ENCODE data around the gene SOS2.

SOS2 gene

GRCh38 chr14:50156111-50156510, 75.3 kb downstream of the SOS2 start:
- Histone ChIP-seq H3K9me3 (no peaks in the 10 kb centered on the region), H3K4me3 (ENCODE audit: low read depth, low read length) (no peak overlapping the region), H3K36me3 (peaks cover 13% of the 10 kb centered on the region), H3K27me3 (no peaks in the 10 kb centered on the region), H3K4me1 (no peaks in the 10 kb centered on the region)
- no peak for TF ChIP-seq CTCF (IDR thresholded peaks at IDR 0.05; ENCODE audit: low read depth, low read length)
- DNase-seq = no peak

- DNase-seq = no peak
- Histone ChIP-seq H3K27me3 (no peaks in the 10 kb centered on the region), H3K36me3 (peaks cover 5% of the 10 kb centered on the region; the same call in 1 of the 2 replicates), H3K9me3 (no peaks in the 10 kb centered on the region), H3K4me3 (ENCODE audit: low read depth, low read length) (no peak overlapping the region), H3K4me1 (peaks cover 3% of the 10 kb centered on the region; the same call in 1 of the 2 replicates)
- no peak for TF ChIP-seq CTCF (IDR thresholded peaks at IDR 0.05; ENCODE audit: low read depth, low read length)
These were observed 82.6 kb downstream of the SOS2 start for GRCh38 chr14:50148799-50149198.

- Histone ChIP-seq H3K27me3 (no peaks in the 10 kb centered on the region), H3K4me1 (no peaks in the 10 kb centered on the region), H3K4me3 (ENCODE audit: low read depth, low read length) (no peak overlapping the region), H3K9me3 (no peaks in the 10 kb centered on the region), H3K36me3 (no peaks in the 10 kb centered on the region)
- no peak for DNase-seq
- TF ChIP-seq CTCF (IDR thresholded peaks at IDR 0.05; ENCODE audit: low read depth, low read length) = no peak
These were observed 92.2 kb downstream of the SOS2 start for GRCh38 chr14:50139192-50139591.

- TF ChIP-seq CTCF (IDR thresholded peaks at IDR 0.05; ENCODE audit: low read depth, low read length) = no peak
- no peaks in the 10 kb centered on the region for H3K4me1 ChIP-seq
- peaks cover 7% of the 10 kb centered on the region for H3K36me3 ChIP-seq
- H3K9me3 ChIP-seq = no peaks in the 10 kb centered on the region
- no peak for DNase-seq
- H3K27me3 ChIP-seq = no peaks in the 10 kb centered on the region
- no peak overlapping the region for H3K4me3 ChIP-seq (ENCODE audit: low read depth, low read length)
These were observed 103.6 kb downstream of the SOS2 start for GRCh38 chr14:50127802-50128201.

GRCh38 chr14:50123062-50123461, 108.3 kb downstream of the SOS2 start:
- H3K9me3 ChIP-seq = no peaks in the 10 kb centered on the region
- no peak overlapping the region for H3K4me3 ChIP-seq (ENCODE audit: low read depth, low read length)
- no peaks in the 10 kb centered on the region for H3K27me3 ChIP-seq
- no peak for TF ChIP-seq CTCF (IDR thresholded peaks at IDR 0.05; ENCODE audit: low read depth, low read length)
- H3K4me1 ChIP-seq = no peaks in the 10 kb centered on the region
- H3K36me3 ChIP-seq = no peaks in the 10 kb centered on the region
- no peak for DNase-seq

- Histone ChIP-seq H3K9me3 (no peaks in the 10 kb centered on the region), H3K36me3 (no peaks in the 10 kb centered on the region), H3K4me1 (no peaks in the 10 kb centered on the region), H3K4me3 (ENCODE audit: low read depth, low read length) (no peak overlapping the region), H3K27me3 (no peaks in the 10 kb centered on the region)
- no peak for TF ChIP-seq CTCF (IDR thresholded peaks at IDR 0.05; ENCODE audit: low read depth, low read length)
- no peak for DNase-seq
These were observed 109.1 kb downstream of the SOS2 start for GRCh38 chr14:50122291-50122690.

All from BE2C (cell line).